Measurements from ENCODE around the gene RALGDS. TPM values are rescaled to one million over a fixed set of nuclear protein-coding genes. Genes with fewer than 3 reads are reported as not detected.
A peak's percentile ranks its signal among the peaks of the same experiment; 100 is the strongest.

The RALGDS gene
- total and polyA plus RNA-seq, 2 donors (not counting 1 experiment from before 2014, with no cell fraction given), result 62.4 to 88.0 TPM

DNA sequence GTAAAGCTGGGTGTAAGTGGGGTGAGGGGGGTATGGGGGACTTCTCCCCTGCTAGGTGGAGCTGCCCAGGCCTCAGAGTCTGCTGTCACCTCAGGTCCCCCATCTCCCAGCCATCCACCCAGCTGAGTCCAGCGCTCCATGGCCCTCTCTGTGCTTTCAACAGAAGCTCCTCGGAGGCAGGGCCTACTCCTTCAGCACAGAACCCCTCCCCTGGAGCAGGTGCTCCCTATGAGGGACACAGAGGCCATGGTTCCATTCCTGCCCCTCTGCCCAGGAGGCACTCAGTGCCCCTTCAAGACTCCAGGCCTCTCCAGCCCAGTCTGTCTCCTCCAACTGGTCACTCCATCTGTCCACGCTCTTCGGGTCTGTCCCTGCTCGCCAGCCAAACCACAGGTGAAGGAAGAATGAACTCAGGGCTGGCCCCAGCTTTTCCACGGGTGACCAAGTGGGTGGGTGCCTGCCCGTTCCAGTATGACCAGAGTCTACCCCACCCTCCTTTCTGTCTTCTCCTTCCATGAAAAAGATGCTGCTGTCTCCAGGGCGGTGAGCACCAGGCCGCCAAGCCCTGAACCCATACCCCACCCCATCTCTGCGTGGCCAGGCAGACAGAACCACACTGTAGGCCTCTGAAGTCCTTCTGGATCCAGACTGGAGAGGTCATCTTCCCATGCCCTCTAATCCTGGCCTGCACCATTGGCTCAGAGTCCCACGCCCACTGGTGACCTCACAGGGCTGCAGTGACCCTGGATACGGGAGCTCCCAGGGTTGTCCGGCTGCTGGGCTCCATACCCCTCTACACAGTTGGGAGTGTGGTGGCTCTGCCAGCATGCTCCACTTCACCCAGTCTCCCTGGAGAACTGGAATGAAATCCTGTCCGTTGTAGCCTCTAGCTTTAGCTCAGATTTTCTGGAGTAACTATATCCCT, 30.8 kb upstream of the RALGDS start:
- Histone ChIP-seq H3K9me3 (ENCODE audit: control extremely low read depth in 1 of 3, control insufficient read depth in 2 of 3, insufficient read depth in 1 of 3, low read length in 2 of 3) (no peaks in the 10 kb centered on the region), H3K27me3 (replicated peaks in 1 of 4; ENCODE audit: control extremely low read depth in 1 of 4, control insufficient read depth in 3 of 4, insufficient read depth in 4 of 4, low read length in 3 of 4) (no peaks in the 10 kb centered on the region), H3K9ac (ENCODE audit: low read length) (no peak overlapping the region), H3K4me1 (ENCODE audit: control insufficient read depth in 2 of 2, insufficient read depth in 2 of 2, low read length in 2 of 2) (peaks cover 16 to 25% of the 10 kb centered on the region in 2 donors), H3K4me3 (ENCODE audit: control extremely low read depth in 1 of 5, extremely low read depth in 1 of 5, insufficient read depth in 1 of 5, low read depth in 2 of 5, low read length in 4 of 5) (no peak overlapping the region), H3K27ac (ENCODE audit: low read length in 2 of 2) (peak overlapping the region in 1 of 2 donors; percentile 33), H3K4me2 (replicated peaks; ENCODE audit: low read depth, low read length, poor library complexity, severe bottlenecking) (no peak overlapping the region), H3K79me2 (ENCODE audit: control insufficient read depth, insufficient read depth, low read length) (peaks cover 18% of the 10 kb centered on the region), H3K36me3 (replicated peaks in 1 of 2; ENCODE audit: control extremely low read depth in 1 of 2, control insufficient read depth in 1 of 2, extremely low read depth in 1 of 2, insufficient read depth in 2 of 2, low read length in 1 of 2) (peaks cover 0 to 5% of the 10 kb centered on the region in 2 experiments), H2AFZ (ENCODE audit: insufficient read depth, low read depth, low read length, poor library complexity, severe bottlenecking) (no peak overlapping the region), H4K20me1 (ENCODE audit: control insufficient read depth, insufficient read depth, low read length, poor library complexity, severe bottlenecking) (peaks cover 6% of the 10 kb centered on the region)
- H3K4me3 Mint-ChIP-seq, result peak overlapping the region; percentile 11
- WGBS (ENCODE audit: insufficient coverage), result 92% methylated on average over 14 of the region's 14 CpGs
- H3K4me1 Mint-ChIP-seq, result peaks cover 20% of the 10 kb centered on the region
- ChIA-PET CTCF (interaction anchor here (0.6 to 12.7 kb wide), 6 partner anchors 9 to 178 kb away, joined by 3 to 599 read pairs (median 4); no protein-coding TSS in a partner anchor), POLR2A (no interaction called here)
- DNase-seq (no peak), ATAC-seq (ENCODE audit: low read depth) (no peak)
- no peaks in the 10 kb centered on the region for H3K9me3 Mint-ChIP-seq (ENCODE audit: insufficient read depth)
- TF ChIP-seq, protein P1, sequence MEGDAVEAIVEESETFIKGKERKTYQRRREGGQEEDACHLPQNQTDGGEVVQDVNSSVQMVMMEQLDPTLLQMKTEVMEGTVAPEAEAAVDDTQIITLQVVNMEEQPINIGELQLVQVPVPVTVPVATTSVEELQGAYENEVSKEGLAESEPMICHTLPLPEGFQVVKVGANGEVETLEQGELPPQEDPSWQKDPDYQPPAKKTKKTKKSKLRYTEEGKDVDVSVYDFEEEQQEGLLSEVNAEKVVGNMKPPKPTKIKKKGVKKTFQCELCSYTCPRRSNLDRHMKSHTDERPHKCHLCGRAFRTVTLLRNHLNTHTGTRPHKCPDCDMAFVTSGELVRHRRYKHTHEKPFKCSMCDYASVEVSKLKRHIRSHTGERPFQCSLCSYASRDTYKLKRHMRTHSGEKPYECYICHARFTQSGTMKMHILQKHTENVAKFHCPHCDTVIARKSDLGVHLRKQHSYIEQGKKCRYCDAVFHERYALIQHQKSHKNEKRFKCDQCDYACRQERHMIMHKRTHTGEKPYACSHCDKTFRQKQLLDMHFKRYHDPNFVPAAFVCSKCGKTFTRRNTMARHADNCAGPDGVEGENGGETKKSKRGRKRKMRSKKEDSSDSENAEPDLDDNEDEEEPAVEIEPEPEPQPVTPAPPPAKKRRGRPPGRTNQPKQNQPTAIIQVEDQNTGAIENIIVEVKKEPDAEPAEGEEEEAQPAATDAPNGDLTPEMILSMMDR (IDR thresholded peaks at IDR 0.05), result no peak
- no peak for TF ChIP-seq EZH2 (IDR thresholded peaks at IDR 0.05; ENCODE audit: borderline replicate concordance, insufficient read depth, low read depth, low read length, poor library complexity, severe bottlenecking)
- H3K27me3 Mint-ChIP-seq, result no peaks in the 10 kb centered on the region
- intact Hi-C loops (cut with micrococcal nuclease), result no loop called here
- peak overlapping the region; percentile 50 for H3K27ac Mint-ChIP-seq

DNA sequence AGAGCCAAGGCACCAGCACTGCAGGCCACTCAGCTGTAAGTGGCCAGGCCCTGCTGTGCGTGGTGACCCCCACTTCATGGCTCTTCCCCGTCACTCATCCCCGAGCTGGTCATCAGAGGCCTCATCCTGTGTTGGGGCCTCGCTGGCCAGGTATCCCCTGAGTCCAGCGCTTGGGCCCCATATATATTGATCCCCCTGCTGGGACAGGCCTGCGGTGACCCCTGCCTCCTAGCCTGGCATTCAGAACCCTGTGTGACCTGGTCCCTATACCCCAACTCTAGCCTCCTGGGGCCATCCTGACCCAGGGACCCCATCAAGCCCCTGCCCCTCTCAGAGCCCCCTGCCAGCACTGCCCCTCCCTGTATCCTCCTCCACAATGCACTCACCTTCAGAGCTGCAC, 30.0 kb upstream of the RALGDS start:
- no peak overlapping the region for H3K9ac ChIP-seq (ENCODE audit: low read length)
- peaks cover 25% of the 10 kb centered on the region for H3K79me2 ChIP-seq (ENCODE audit: control insufficient read depth, insufficient read depth, low read length)
- H3K27ac Mint-ChIP-seq, result peak overlapping the region; percentile 78
- H3K9me3 ChIP-seq (ENCODE audit: control extremely low read depth in 1 of 3, control insufficient read depth in 2 of 3, insufficient read depth in 1 of 3, low read length in 2 of 3), result no peaks in the 10 kb centered on the region
- no peaks in the 10 kb centered on the region for H3K27me3 ChIP-seq (replicated peaks in 1 of 4; ENCODE audit: control extremely low read depth in 1 of 4, control insufficient read depth in 3 of 4, insufficient read depth in 4 of 4, low read length in 3 of 4)
- H3K27me3 Mint-ChIP-seq, result no peaks in the 10 kb centered on the region
- peaks cover 25% of the 10 kb centered on the region for H3K4me1 Mint-ChIP-seq
- peak overlapping the region; percentile 21 for H3K4me3 Mint-ChIP-seq
- WGBS (ENCODE audit: insufficient coverage), result 95% methylated on average over 6 of the region's 6 CpGs
- POLR2A ChIA-PET, result interaction anchor here (0.7 kb wide), 1 partner anchor 171 kb away, joined by 3 read pairs; no protein-coding TSS in a partner anchor
- no peak overlapping the region for H3K27ac ChIP-seq (ENCODE audit: low read length in 2 of 2)
- H3K4me2 ChIP-seq (replicated peaks; ENCODE audit: low read depth, low read length, poor library complexity, severe bottlenecking), result no peak overlapping the region
- H3K4me3 ChIP-seq (ENCODE audit: control extremely low read depth in 1 of 5, extremely low read depth in 1 of 5, insufficient read depth in 1 of 5, low read depth in 2 of 5, low read length in 4 of 5), result no peak overlapping the region
- no peak overlapping the region for H2AFZ ChIP-seq (ENCODE audit: insufficient read depth, low read depth, low read length, poor library complexity, severe bottlenecking)
- H4K20me1 ChIP-seq (ENCODE audit: control insufficient read depth, insufficient read depth, low read length, poor library complexity, severe bottlenecking), result peaks cover 12% of the 10 kb centered on the region
- intact Hi-C loops (cut with micrococcal nuclease), result no loop called here
- TF ChIP-seq, protein P1 (IDR thresholded peaks at IDR 0.05), result no peak
- no peak for TF ChIP-seq EZH2 (IDR thresholded peaks at IDR 0.05; ENCODE audit: borderline replicate concordance, insufficient read depth, low read depth, low read length, poor library complexity, severe bottlenecking)
- DNase-seq (no peak), ATAC-seq (ENCODE audit: low read depth) (no peak)
- CTCF ChIA-PET, result interaction anchor here (1.1 to 12.7 kb wide), 5 partner anchors 10 to 177 kb away, joined by 3 to 599 read pairs (median 4); no protein-coding TSS in a partner anchor
- no peaks in the 10 kb centered on the region for H3K9me3 Mint-ChIP-seq (ENCODE audit: insufficient read depth)
- peaks cover 16 to 25% of the 10 kb centered on the region in 2 donors for H3K4me1 ChIP-seq (ENCODE audit: control insufficient read depth in 2 of 2, insufficient read depth in 2 of 2, low read length in 2 of 2)
- H3K36me3 ChIP-seq (replicated peaks in 1 of 2; ENCODE audit: control extremely low read depth in 1 of 2, control insufficient read depth in 1 of 2, extremely low read depth in 1 of 2, insufficient read depth in 2 of 2, low read length in 1 of 2), result peaks cover 0 to 5% of the 10 kb centered on the region in 2 experiments
